GM19455 (cell line): ENCODE results near the gene TOMM20L.

Experiments
- ATAC-seq: cut with Tn5 transposase; IDR thresholded peaks from one replicate; pipeline ENCODE4 v1.9.1; 2021; ENCODE audit not compliant: unreplicated experiment

The TOMM20L gene

GRCh38 chr14:58426670-58427280 is 31.0 kb downstream of the TOMM20L start:
- ATAC-seq = peak; percentile 40

DNA sequence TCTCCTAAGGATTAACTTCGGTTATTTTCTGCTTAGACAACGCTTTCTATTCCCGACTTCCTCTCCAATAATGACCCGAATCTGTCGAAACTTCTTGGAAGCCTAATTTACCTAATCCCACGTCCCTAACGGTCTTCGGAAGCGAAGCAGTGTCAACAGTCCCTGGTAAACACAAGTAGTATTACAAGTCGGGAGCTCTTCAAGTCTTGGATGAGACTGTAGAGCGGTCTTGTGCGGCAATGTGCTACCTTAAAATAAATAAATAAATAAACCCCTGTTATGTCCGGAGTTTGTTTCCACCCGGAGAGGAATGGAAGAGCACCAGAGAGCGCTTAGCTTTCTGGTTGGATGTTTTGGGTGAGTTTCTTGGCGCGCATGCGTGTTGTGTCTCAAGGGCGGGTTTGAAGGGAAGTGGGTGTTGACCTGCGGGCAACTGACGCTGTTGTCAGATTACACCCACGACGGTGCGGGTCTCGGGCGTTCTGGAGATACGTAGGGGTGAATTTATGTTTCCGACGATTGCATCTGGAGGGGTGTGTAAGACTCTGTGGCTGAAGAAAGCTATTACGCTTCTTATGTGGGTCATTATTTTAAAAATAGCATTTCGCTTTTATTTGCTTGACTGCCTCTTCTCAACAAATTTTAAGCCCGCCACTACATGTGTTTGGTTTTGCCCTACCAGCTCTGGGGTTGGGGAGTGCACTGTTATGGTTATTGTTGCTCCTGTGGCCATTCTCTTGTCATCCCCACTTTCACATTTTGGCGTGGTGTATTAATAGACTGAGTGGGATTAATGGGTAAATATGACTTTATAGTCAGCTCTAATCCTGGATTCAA is 31.8 kb downstream of the TOMM20L start, which contains the start of the genes KIAA0586 and TIMM9:
KIAA0586 (plus strand) TSS at position 439 of the 837 bp plus-strand sequence. CDS start 546 bp downstream, outside the sequence.
TIMM9 (minus strand) TSS at position 251 of the 837 bp plus-strand sequence. CDS start 15,586 bp downstream, outside the sequence.
- ATAC-seq = peak; percentile 93

DNA sequence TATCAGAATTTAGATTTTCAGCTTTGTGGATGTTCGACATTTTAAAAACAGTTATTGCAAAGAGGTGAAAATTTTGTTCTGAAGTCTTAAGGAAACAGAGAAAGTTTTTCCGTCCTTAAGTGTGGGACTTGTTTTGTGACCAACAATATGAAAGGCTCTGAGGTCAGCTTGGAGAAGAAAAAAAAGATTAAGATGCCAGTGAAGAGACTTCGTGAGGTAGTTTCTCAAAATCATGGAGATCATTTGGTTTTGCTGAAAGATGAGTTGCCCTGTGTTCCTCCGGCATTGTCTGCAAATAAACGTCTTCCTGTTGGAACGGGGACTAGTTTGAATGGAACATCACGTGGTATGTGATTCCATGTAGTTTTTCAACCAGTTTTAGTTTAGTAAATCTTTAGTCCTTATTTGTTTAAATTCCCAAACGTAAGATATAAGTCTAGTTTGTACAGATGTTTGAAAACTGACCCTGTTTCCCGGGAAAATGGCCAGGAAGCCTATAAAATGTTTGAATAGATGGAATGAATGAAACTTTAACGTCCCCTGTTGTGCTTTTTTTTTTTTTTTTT is 32.5 kb downstream of the TOMM20L start:
- no peak for ATAC-seq

- no peak for ATAC-seq
Measured at GRCh38 chr14:58430156-58430555, 34.4 kb downstream of the TOMM20L start.

DNA sequence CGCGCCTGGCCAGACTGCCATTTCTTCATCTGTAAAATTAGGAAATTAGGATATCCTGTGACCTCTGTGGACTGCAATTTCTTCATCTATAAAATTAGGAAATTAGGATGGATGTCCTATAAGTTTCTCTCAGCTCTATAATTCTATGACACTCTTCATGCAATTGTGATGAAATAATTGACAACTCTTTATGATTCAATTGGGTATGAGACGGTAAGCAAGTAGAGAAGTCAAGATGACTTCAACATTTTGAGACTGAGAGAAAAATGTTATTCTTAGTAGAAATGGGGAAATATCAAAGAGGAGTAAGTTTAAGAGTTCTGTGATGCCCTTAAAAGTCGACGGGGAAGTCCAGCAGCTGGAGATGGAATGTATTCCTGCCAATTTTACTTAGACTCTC is 43.7 kb downstream of the TOMM20L start:
- ATAC-seq = no peak

DNA sequence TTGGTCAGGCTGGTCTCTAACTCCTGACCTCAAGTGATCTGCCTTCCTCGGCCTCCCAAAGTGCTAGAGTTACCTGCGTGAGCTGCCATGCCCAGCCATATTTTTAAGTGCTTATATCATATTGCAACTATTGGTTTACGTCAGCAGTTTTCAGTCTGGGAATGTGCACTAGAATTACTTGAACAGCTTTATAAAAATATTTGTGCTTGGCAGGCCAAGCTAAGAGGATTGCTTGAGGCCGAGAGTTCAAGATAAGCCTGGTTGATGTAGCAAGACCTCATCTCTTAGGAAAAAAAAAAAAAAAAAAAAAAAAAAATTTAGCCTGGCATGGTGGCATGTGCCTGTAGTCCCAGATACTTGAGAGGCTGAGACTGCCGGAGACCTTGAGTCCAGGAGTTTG is 48.9 kb downstream of the TOMM20L start:
- no peak for ATAC-seq

GRCh38 chr14:58455593-58456265 is 60.0 kb downstream of the TOMM20L start:
- ATAC-seq = no peak
